Measurements from ENCODE around the gene TMEM52.
A peak's percentile ranks its signal among the peaks of the same experiment; 100 is the strongest.

The TMEM52 gene

GRCh38 chr1:1958071-1958541, 39.0 kb upstream of the TMEM52 start:
- peak overlapping the region; percentile 48 for H3K27ac Mint-ChIP-seq
- H3K9me3 Mint-ChIP-seq = peaks cover 8% of the 10 kb centered on the region
- no peaks in the 10 kb centered on the region for H3K36me3 Mint-ChIP-seq (ENCODE audit: low read depth)
- TF ChIP-seq, protein P1, sequence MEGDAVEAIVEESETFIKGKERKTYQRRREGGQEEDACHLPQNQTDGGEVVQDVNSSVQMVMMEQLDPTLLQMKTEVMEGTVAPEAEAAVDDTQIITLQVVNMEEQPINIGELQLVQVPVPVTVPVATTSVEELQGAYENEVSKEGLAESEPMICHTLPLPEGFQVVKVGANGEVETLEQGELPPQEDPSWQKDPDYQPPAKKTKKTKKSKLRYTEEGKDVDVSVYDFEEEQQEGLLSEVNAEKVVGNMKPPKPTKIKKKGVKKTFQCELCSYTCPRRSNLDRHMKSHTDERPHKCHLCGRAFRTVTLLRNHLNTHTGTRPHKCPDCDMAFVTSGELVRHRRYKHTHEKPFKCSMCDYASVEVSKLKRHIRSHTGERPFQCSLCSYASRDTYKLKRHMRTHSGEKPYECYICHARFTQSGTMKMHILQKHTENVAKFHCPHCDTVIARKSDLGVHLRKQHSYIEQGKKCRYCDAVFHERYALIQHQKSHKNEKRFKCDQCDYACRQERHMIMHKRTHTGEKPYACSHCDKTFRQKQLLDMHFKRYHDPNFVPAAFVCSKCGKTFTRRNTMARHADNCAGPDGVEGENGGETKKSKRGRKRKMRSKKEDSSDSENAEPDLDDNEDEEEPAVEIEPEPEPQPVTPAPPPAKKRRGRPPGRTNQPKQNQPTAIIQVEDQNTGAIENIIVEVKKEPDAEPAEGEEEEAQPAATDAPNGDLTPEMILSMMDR (IDR thresholded peaks at IDR 0.05) = no peak
- DNase-seq = no peak
- peaks cover 21% of the 10 kb centered on the region for H3K27me3 Mint-ChIP-seq (ENCODE audit: low read depth, poor library complexity)
- peaks cover 60% of the 10 kb centered on the region for H3K4me1 Mint-ChIP-seq
- H3K4me3 Mint-ChIP-seq = no peak overlapping the region

DNA sequence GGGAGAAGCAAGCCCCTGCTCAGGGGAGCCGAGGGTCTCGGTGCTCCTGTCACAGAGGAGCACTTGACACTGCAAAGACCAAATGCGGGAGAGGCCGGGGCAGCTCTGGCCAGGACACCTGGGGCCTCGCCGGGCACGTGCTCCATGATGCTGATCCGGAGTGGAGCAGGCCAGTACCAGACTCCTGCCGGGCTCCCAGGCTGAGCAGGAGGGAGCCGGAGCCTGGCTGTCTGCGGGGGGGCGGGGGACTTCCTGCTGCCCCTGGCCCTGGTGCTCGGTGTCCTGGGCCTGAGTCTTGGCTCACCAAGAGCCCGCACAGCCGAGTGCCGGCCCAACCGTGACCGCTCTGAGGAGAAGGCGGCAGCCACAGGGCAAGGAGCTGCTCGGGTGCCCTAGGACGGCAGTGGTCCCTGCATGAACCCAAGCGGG, 38.5 kb upstream of the TMEM52 start:
- Mint-ChIP-seq H3K4me1 (peaks cover 59% of the 10 kb centered on the region), H3K4me3 (no peak overlapping the region), H3K27me3 (ENCODE audit: low read depth, poor library complexity) (peaks cover 18% of the 10 kb centered on the region), H3K27ac (no peak overlapping the region), H3K9me3 (peaks cover 5% of the 10 kb centered on the region), H3K36me3 (ENCODE audit: low read depth) (no peaks in the 10 kb centered on the region)
- TF ChIP-seq, protein P1 (IDR thresholded peaks at IDR 0.05) = no peak
- peak; percentile 28 for DNase-seq

- no peak overlapping the region for H3K27ac Mint-ChIP-seq
- H3K27me3 Mint-ChIP-seq (ENCODE audit: low read depth, poor library complexity) = peaks cover 21% of the 10 kb centered on the region
- H3K4me3 Mint-ChIP-seq = no peak overlapping the region
- TF ChIP-seq, protein P1 (IDR thresholded peaks at IDR 0.05) = no peak
- no peak for DNase-seq
- no peaks in the 10 kb centered on the region for H3K9me3 Mint-ChIP-seq
- H3K36me3 Mint-ChIP-seq (ENCODE audit: low read depth) = no peaks in the 10 kb centered on the region
- H3K4me1 Mint-ChIP-seq = peaks cover 52% of the 10 kb centered on the region
Measured at GRCh38 chr1:1956586-1957532, 37.8 kb upstream of the TMEM52 start.

DNA sequence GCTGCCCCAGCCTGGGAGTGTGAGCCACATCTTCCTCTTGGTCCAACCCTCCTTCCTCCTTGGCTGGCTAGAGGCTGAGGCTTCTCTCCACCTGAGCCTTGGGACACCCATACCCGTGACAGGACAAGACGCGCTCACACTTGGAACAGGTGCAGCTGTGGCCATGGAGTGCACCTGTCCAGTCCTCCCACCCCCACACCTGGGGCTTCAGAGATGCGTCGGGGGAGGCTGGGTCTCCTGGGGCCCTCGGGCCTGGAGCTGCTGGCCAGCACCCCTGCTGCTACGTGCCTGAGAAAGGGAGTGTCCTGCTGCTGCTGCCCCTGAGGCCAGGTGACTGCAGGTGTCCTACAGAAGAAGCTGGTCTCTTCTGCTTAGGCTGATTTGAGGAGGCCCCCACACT, 37.0 kb upstream of the TMEM52 start:
- H3K27me3 Mint-ChIP-seq (ENCODE audit: low read depth, poor library complexity) = peaks cover 23% of the 10 kb centered on the region
- no peak overlapping the region for H3K27ac Mint-ChIP-seq
- H3K4me3 Mint-ChIP-seq = no peak overlapping the region
- H3K4me1 Mint-ChIP-seq = peaks cover 44% of the 10 kb centered on the region
- DNase-seq = no peak
- TF ChIP-seq, protein P1 (IDR thresholded peaks at IDR 0.05) = no peak
- H3K36me3 Mint-ChIP-seq (ENCODE audit: low read depth) = no peaks in the 10 kb centered on the region
- H3K9me3 Mint-ChIP-seq = peaks cover 2% of the 10 kb centered on the region

DNA sequence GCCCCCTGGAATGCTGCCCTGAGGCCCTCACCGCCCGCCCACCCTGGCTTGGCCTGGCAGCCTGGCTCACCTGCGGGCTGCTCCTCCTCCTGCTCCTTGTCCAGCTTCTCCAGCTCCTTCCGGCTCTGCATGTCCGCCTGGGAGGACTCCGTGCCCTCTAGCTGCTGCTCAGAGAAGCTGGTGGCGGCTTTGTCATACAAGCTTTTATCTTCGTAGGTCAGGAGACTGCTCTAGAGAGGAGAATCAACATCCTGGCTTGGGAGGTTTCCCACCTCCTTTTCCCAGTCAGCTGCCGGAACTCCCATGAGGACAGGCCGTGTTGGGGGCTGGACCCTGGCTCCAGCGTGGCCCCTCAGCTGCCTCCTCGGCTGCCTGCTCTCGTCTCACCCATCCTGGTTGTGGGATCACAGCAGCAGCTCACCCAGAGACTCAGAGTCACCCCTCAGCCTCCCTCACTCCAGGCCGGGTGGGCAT, 36.6 kb upstream of the TMEM52 start:
- no peak for DNase-seq
- peaks cover 40% of the 10 kb centered on the region for H3K4me1 Mint-ChIP-seq
- TF ChIP-seq, protein P1 (IDR thresholded peaks at IDR 0.05) = no peak
- H3K36me3 Mint-ChIP-seq (ENCODE audit: low read depth) = no peaks in the 10 kb centered on the region
- peaks cover 7% of the 10 kb centered on the region for H3K9me3 Mint-ChIP-seq
- no peak overlapping the region for H3K4me3 Mint-ChIP-seq
- H3K27ac Mint-ChIP-seq = no peak overlapping the region
- peaks cover 22% of the 10 kb centered on the region for H3K27me3 Mint-ChIP-seq (ENCODE audit: low read depth, poor library complexity)
